OCI-LY3 (cell line): ENCODE results near the gene CLTB.

Experiments used
- CTCF ChIP-seq: fragments of 200-600, 300-600 bp; sonication (generic); IDR thresholded peaks from 2 replicates; pipeline ENCODE4 v1.5.1; 2014; ENCODE audit warnings: antibody characterized with exemption, low read length, low read depth
- EZH2phosphoT487 ChIP-seq: fragments of 200-600 bp; shearing (Covaris generic); IDR thresholded peaks from 2 replicates; pipeline ENCODE4 v1.6.1; 2018; ENCODE audit warnings: antibody characterized with exemption, mixed run types, low read depth

- no peak for TF ChIP-seq CTCF
- no peak for TF ChIP-seq EZH2phosphoT487
Measured at GRCh38 chr5:176405656-176406435, 10.5 kb downstream of the CLTB start.
